Ishikawa (cell line): ENCODE data around the gene NAV2.

ENCODE experiments used
- CEBPB ChIP-seq: IDR thresholded peaks from 2 replicates; pipeline ENCODE4 v1.6.1; 2012
- CREB1 ChIP-seq: IDR thresholded peaks from 2 replicates; pipeline ENCODE4 v1.6.1; 2012; ENCODE audit warnings: low read depth
- EGR1 ChIP-seq: IDR thresholded peaks from 2 replicates; pipeline ENCODE4 v1.6.1; 2012
- EP300 ChIP-seq: IDR thresholded peaks from 2 replicates; pipeline ENCODE4 v1.6.1; 2012; ENCODE audit warnings: borderline replicate concordance
- FOXM1 ChIP-seq: IDR thresholded peaks from 2 replicates; pipeline ENCODE4 v1.6.1; 2012; ENCODE audit warnings: low read depth, borderline replicate concordance
- RAD21 ChIP-seq: IDR thresholded peaks from 2 replicates; pipeline ENCODE4 v1.6.1; 2012; ENCODE audit warnings: low read depth
- TAF1 ChIP-seq: IDR thresholded peaks from 2 replicates; pipeline ENCODE4 v1.6.1; 2012; ENCODE audit warnings: low read depth, mild to moderate bottlenecking
- TCF12 ChIP-seq: IDR thresholded peaks from 2 replicates; pipeline ENCODE4 v1.6.1; 2012; ENCODE audit warnings: low read depth
- TEAD4 ChIP-seq: IDR thresholded peaks from 2 replicates; pipeline ENCODE4 v1.6.1; 2012
- YY1 ChIP-seq: IDR thresholded peaks from 2 replicates; pipeline ENCODE4 v1.6.1; 2012; ENCODE audit warnings: low read depth
- TF ChIP-seq, protein P1 (sequence below): IDR thresholded peaks from 2 replicates; pipeline ENCODE4 v1.6.1; 2012
- TF ChIP-seq, protein P2 (sequence below): IDR thresholded peaks from 2 replicates; pipeline ENCODE4 v1.6.1; 2012; ENCODE audit warnings: low read depth, mild to moderate bottlenecking
- TF ChIP-seq, protein P3 (sequence below): IDR thresholded peaks from 2 replicates; pipeline ENCODE4 v1.6.1; 2012

DNA sequence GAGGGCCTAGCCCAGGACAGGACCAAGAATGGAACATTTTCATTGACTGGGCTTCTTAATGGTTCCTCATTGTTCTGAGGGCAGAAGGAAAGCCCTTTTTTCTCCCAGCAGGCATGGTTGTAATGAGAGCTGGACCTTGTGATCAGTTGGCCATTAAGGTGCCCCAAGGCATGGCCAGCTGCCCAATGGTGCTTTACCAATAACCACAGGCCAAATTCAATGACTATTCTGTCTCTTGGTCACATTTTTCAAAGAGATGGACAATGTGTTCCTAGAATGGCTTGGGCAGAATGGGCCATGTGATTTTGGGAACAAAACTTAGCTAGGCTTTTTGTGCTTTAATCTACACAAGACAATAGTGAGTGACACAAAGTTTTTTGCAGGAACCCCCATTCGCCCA, 7.3 kb downstream of the NAV2 start:
- TF ChIP-seq EP300: no peak
- no peak for TF ChIP-seq CEBPB
- TF ChIP-seq YY1: no peak
- TF ChIP-seq TEAD4: no peak
- no peak for TF ChIP-seq EGR1
- TF ChIP-seq TAF1: no peak
- TF ChIP-seq, protein P1, sequence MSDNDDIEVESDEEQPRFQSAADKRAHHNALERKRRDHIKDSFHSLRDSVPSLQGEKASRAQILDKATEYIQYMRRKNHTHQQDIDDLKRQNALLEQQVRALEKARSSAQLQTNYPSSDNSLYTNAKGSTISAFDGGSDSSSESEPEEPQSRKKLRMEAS: no peak
- no peak for TF ChIP-seq RAD21
- no peak for TF ChIP-seq CREB1
- TF ChIP-seq, protein P2, sequence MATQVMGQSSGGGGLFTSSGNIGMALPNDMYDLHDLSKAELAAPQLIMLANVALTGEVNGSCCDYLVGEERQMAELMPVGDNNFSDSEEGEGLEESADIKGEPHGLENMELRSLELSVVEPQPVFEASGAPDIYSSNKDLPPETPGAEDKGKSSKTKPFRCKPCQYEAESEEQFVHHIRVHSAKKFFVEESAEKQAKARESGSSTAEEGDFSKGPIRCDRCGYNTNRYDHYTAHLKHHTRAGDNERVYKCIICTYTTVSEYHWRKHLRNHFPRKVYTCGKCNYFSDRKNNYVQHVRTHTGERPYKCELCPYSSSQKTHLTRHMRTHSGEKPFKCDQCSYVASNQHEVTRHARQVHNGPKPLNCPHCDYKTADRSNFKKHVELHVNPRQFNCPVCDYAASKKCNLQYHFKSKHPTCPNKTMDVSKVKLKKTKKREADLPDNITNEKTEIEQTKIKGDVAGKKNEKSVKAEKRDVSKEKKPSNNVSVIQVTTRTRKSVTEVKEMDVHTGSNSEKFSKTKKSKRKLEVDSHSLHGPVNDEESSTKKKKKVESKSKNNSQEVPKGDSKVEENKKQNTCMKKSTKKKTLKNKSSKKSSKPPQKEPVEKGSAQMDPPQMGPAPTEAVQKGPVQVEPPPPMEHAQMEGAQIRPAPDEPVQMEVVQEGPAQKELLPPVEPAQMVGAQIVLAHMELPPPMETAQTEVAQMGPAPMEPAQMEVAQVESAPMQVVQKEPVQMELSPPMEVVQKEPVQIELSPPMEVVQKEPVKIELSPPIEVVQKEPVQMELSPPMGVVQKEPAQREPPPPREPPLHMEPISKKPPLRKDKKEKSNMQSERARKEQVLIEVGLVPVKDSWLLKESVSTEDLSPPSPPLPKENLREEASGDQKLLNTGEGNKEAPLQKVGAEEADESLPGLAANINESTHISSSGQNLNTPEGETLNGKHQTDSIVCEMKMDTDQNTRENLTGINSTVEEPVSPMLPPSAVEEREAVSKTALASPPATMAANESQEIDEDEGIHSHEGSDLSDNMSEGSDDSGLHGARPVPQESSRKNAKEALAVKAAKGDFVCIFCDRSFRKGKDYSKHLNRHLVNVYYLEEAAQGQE: no peak
- TF ChIP-seq FOXM1: no peak
- no peak for TF ChIP-seq TCF12
- TF ChIP-seq, protein P3, sequence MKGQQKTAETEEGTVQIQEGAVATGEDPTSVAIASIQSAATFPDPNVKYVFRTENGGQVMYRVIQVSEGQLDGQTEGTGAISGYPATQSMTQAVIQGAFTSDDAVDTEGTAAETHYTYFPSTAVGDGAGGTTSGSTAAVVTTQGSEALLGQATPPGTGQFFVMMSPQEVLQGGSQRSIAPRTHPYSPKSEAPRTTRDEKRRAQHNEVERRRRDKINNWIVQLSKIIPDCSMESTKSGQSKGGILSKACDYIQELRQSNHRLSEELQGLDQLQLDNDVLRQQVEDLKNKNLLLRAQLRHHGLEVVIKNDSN: no peak
